Erythroblast (primary cell): Measurements from ENCODE around the gene H2AZ2.

Experiments used
- GATA1 ChIP-seq: IDR thresholded peaks from 2 replicates; pipeline ENCODE4 v1.6.1; 2011; ENCODE audit warnings: low read depth, mild to moderate bottlenecking, control low read depth, low read length, moderate library complexity
- POLR2A ChIP-seq: IDR thresholded peaks from 2 replicates; pipeline ENCODE4 v1.6.1; 2011; ENCODE audit warnings: mild to moderate bottlenecking, low read length

DNA sequence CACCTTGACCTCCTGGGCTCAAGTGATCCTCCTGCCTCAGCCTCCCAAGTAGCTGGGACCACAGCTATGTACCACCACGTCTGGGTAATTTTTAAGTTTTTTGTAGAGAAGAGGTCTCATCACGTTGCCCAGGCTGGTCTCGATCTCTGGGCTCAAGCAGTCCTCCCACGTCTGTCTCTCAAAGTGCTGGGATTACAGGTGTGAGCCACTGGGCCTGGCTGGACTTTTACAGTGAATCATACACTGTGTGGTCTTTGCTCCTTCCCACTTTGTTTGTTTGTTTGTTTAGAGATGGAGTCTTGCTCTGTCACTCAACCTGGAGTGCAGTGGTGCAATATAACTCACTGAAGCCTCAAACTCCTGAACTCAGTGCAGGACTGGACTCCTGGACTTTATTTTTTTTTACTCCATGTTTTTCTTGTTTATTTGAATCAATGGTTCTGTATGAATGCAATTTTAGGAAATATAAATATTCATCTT, 38.9 kb downstream of the H2AZ2 start:
- TF ChIP-seq POLR2A (no peak), GATA1 (no peak)
